GM04504 (cell line): ENCODE measurements around the gene RALGAPA2.

Experiments used
- DNase-seq: peaks from one replicate; pipeline ENCODE4 v3.0.0-alpha.2; 2012; ENCODE audit warnings: low read depth

Gene RALGAPA2

DNA sequence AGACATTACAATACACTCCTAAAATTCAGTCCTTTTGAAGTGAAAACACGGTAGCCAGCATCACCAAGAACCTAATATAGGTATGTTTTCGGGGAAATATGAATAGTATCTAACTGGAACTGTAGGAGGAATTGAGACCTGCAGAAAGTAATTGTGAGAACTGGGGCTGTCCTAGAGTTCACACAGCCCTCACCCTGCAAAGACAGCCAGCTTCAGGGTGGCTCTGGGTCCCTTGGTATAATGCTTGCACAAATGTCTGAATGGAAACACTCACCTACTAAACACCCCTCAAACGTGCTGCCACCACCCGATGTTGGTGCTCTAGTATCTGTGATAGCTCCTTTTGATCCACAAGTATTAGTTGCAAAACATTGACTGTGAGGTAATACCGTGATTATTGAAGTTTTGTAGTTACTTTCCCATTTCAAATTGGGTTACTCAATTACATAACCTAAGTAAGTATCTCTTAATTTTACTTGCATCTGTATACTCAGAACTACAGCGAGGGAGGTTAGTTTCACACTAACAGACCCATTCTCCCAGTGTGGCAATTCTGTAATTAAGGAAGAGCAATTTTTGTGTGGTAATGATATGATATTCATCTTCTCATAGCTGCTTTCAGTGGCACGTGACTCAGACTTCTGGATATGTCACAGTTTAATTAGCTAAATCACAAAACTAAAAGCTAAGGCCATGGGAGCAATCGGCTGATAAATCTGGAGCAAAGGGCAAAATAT, 215.0 kb downstream of the RALGAPA2 start:
- no peak for DNase-seq

DNA sequence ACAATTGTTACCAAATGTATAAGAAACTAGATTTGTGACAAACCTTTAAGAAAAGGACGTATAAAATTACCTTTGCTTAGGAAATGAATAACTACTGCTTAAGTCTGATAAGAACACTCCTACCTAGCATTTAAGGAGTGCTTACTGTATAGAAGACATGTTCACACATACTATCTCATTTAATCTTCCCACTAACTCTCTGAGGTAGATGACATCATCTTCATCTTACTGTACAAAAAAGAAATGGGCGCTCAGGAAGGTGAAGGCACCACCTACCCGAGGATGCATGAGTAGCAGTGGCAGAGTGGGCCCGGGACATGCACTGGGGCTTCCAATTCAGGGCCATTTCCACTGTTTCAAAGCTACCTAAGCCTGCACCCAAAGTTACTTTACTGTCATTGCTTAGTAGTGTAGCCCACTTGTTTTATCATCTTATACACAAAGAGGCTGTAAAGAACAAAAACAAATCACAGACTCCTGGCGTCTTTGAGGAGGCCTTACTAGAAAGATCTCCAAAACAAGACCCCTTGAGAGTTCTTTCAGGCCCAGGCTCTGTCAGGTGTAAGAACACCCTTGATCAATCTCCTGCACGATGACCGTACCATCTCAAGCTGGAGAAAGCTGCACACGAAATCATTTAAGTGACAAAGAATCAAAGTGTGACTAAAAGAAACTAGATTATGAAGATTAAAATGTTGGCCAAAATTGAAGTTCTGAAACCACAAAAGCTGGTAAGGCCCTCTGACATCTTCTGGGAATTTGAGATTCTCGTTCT, 216.5 kb downstream of the RALGAPA2 start:
- DNase-seq = no peak

DNA sequence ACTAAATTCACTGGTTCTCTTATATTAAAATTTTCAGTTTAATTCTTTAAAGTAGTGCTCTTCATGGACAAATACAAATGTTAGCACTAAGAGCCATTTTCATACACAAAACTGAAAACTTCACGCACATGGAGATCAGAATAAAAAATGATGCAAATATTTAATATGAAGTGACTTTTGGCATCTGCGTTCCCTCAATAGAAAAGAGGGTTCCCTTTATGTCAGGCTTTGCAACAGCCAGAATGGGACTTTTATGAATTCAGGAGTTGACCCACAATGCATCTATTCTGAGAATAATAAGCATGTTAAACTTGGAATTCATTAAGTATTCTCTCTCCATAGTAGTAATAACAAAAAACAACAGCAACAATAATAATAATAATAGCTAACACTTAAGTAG, 218.7 kb downstream of the RALGAPA2 start:
- DNase-seq = no peak

DNA sequence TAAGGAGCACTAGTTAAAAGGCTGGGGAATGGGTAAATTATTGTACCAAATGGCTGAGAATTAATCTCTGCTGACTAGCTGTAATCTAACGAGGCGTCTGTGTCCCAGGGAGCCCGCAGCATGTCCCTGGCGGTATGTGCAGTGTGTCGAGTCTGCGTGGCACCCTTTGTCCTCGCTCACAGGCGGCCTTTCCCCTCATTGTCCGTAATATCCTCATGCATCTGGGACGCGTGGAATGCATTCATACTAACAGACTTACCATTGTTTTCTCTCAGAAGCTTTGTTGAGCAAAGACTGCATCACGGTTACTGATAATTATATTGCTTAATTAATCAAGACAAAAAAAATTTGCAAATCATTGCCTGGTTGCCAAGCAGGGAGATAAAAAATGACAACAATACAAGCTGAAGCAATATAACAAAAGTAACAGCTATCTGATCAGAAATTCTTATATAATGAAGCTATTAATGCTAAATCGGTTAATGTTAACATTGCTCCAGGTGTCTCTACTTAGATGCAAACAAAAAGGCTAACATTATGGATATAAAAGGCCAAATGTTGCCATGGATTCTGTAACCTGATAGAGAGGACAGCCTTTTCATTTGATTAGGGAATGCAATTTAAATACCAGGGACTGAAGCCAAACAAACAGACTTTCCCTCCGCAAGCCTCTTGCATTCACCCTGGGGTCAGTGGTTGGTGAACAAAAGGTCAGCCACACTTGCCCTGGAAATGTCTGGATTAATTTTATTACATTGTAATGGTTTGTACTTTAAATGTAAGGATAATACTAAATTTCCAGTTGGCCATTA, 219.7 kb downstream of the RALGAPA2 start:
- DNase-seq = no peak

DNA sequence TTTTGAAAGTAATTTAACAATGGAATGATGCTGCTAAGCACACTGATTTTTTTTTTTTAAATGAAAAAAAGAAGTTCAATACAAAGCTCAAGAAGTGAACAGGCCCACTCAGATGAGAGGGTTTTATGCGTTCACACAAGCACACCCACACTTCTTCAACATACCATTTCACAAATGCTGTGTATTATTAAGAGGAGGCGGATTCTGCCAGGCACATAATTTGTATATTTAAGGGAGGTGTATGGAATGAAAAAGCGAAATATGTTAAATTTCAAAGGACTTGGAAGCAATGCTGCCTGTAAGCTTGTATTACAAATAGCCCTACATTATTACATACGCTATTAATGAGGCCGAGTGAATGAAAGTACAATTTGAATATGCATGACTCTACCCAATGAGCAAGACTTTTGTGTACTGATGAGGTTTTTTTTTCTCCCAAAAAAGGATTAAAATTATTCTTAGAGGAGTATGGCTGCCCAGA, 220.6 kb downstream of the RALGAPA2 start:
- DNase-seq = no peak

DNA sequence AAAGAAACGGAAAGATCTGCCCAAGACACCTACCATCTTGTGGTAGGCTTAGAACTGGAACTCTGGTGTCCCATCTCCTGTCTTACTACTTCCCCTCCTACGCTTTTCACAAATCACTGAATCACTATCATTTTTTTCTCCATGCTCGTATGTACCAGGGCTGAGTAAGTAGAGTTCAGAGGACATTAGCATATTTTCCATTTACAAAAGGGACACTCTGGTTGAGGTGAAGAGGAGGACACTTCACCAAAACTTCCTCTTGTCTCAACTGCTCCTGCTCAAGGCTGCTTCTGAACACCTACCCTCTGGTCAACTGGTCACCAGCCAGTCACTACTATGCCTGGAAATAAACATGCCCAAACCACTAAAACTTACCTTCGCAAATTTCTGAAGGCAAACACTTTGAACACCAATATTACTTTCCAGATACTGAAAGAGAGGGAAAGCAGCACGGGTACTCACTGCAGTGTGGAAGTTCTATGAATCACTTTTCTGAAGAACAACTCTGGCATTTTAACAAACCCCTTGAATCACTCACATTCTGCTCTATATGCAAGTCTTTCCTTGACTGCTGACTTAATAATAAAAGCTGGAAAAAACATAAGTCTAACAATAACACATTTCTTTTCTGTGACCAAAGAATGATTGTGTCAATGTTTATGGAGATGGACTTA, 221.2 kb downstream of the RALGAPA2 start:
- peak; percentile 4 for DNase-seq

DNA sequence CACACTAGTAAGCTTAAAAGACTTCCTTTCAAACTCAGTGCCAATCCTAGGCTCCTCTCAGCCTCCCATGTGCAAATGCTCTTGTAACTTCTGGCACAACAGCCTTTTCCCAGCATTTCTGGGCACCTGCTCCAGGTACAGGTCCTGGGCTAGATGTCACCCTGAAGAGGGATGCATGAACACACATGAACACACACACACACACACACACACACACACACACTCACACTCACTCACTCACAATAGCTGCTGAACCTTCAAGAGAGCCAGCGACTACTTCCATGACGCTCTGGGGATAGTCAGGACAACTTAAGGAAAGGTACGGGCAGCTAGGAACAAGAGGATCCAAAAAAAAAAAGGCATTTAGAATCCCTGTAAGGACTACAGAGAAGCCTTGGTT, 221.8 kb downstream of the RALGAPA2 start:
- no peak for DNase-seq

DNA sequence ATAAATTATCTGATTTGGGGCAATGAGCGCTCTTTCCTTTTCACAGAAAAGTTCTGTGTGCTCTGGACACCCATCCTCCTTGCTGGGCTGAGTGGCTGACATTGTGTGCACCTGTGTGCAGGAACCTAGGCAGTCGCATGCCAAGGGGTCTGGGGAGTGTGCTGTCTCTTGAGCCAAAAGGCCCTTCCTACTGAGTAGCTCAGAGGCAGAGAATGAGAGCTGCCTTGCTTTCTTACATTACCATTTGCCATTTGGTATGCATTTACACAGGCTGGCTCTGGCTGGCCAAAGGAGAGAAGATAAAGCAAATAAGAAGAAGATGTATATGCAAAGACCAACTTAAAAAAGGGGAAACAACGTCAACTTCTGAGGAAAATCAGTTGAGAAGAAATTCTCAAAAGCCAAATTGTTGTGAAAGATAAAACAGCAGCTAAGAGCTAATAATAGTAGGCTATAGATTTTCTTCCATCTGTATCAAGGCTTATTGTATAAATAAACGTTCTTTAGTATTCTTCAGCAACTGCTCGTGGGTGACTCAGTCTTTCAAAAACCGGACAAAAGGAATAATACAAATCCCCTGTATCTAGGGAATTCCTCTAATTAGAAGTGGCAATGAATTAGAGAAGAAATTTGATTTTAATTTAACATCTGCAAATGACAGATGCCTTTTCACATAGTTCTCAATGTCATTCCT, 222.6 kb downstream of the RALGAPA2 start:
- DNase-seq = no peak

DNA sequence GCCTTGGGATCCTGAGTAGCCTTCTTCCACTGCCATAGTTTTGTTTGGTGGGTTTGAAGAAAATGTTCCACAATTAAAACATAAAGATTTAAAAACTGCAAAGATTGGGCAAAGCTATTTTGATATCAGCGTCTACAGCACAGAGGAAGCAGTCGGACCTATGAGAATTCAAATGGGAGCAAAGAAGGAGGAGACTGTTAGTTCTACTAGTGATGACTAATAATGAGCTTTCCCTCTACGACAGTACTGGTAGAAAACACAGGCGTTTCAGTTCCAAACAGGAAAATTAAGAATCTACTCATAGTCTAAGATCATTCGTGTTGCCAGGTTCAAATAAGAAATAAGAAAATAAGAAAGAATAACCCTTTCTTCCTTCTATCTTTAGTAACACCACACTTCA, 223.4 kb downstream of the RALGAPA2 start:
- no peak for DNase-seq

DNA sequence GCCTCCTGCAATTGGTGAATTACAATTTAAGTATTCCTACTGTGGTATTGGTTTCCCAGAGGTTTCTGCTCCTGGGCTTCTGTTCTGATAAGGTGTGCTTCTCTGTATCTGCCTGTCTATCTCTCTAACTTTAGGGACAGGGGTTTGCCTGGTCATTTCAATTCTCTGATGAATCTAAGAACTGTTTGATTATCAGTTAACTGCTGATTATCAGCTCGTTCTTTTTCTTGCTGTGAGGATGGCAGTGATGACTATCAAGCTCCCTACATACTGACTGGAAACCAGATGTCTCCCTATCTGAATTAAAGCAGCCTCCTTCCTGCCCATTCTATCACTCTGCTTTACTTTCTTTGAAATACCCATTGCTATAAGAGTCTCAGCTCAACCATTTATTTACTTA, 224.1 kb downstream of the RALGAPA2 start:
- DNase-seq = no peak

DNA sequence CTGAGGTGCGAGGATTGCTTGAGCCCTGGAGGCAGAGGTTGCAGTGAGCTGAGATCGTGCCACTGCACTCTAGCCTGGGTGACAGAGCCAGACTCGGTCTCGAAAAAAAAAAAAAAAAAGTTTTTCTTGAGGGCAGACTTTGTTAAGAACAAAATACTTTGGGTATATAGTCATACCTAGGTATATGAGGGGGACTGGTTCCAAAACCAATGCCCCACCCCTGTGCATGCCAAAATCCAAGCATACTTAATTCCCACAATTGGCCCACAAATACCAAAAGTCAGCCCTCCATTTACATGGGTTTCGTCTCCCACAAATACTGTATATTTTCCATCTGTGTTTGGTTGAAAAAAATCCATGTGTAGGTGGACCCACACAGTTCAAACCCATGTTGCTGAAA, 224.6 kb downstream of the RALGAPA2 start:
- DNase-seq = no peak

DNA sequence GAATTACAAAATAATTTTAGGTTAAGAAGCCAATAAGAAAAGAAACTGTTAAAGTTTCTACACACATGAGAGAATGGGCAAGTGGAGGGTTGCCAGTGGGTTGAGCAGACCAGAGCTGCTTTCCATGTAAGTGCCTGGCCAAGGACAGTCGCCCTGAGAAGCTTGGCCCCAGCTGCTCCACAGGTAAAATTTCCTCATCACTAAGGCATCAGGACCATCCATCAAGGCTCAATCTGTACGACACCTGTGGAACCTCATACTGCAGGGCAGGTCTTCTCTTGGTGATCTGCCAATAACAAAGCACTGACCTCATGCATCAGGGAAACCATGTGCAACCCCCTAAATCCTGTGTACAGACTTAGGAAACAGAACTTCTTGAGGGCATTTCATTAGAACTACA, 229.1 kb downstream of the RALGAPA2 start:
- no peak for DNase-seq

DNA sequence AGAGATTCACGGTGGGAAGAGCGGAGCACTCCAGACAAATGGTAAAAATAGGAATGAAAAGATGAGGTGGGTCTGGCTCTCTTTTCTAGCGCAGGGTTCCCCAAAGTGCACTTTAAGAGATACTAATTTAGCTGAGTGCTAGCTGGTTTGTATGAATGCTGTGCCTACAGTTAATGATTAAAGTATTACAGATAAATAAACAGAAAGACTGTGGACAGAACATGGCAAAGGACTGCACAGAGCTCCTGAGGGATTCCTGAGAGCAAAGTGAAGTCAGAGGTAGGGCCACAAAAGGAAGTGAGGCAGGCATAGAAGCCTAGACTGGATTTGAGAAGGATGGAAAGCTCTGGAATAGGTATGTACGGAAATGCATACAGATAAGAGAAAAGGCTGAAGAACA, 230.0 kb downstream of the RALGAPA2 start:
- no peak for DNase-seq

DNA sequence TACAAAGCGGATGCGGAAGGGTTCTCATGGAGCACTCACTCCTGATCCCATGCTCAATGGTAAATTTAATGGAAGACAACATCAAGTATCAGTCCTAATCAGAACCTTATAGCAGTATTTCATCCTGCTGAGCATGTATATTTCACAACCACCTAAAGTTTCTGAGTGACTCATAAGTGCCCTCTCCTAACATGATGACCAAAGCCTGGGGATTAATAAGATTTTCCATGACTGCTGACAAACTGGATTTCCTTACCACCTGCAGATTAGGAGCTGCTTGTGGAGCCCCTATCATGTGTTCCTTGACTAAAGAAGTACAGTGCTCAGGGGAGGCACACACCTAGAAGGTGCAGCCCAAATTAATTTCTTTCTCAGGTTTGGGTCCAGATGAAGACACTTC, 231.8 kb downstream of the RALGAPA2 start:
- no peak for DNase-seq

DNA sequence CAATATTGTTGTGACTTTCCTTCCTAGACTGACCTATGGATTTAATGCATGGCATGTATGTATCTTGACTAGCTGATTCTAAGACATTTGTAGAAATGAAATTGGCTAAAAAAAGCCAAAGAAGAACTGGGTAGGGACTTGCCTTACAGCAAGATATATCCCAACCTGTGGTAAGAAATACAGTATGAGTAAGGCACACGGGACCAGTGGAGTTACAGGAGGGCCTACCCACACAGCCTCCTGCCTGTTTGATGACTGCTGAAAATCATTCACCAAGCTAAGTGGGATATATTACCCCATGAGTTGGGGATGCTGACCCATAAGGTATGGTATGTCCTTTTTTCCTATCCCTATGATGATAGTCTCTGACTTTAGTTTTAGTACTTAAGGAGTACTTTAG, 232.3 kb downstream of the RALGAPA2 start:
- DNase-seq = no peak

DNA sequence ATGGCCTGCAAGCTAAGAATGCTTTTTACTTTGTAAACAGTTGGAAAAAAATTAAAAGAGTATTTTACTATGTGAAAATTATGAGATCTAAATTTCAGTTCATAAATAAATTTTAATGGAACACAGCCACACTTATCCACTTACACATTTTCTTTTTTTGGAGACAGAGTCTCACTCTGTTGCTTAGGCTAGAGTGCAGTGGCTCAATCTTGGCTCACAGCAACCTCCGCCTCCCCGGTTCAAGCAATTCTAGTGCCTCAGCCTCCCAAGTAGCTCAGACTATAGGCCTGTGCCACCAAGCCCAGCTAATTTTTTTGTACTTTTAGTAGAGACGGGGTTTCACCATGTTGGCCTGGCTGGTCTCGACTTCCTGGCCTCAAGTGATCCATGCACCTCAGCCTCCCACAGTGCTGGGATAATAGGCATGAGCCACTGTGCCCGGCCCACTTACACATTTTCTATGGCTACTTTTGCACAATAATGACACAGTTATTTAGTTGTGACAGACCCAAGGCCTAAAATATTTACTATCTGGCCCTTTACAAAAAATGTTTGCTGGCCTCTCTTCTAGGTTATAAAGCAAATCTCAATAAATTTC, 234.9 kb downstream of the RALGAPA2 start:
- DNase-seq = no peak

DNA sequence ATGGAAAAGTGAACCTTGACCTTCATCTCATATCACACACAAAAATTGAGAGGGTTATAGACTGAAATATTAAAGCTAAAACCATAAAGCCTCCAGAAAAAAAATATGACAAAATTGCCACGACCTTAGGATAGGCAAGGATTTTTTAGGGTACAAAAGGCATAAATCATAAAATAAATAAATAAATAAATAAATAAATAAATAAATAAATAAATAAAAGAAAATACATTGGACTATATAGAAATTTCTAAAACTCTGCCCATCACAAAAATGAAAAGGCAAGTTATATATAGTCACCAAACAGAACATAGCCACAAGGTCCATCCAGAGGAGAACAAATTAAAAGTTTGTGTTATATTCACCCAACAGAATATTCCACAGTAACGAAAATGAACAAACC, 235.9 kb downstream of the RALGAPA2 start:
- no peak for DNase-seq

DNA sequence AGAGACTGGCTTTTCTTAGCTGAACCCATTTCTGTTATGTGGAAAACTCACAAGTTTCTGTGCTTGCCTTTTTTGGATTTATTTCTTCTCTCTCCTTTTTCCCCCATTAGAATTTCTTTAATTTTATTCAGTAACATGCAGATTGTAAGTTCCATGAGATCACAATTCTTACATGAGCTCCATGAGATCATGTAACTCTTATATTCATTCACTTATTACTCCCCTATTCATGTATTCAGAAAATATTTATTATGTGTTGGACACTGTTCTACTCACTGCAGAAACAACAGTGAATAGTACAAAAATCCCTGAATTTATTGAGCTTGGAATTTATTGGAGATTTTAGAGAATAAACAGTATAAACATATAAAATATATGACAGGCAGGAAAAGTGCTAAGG, 238.8 kb downstream of the RALGAPA2 start:
- DNase-seq = no peak

DNA sequence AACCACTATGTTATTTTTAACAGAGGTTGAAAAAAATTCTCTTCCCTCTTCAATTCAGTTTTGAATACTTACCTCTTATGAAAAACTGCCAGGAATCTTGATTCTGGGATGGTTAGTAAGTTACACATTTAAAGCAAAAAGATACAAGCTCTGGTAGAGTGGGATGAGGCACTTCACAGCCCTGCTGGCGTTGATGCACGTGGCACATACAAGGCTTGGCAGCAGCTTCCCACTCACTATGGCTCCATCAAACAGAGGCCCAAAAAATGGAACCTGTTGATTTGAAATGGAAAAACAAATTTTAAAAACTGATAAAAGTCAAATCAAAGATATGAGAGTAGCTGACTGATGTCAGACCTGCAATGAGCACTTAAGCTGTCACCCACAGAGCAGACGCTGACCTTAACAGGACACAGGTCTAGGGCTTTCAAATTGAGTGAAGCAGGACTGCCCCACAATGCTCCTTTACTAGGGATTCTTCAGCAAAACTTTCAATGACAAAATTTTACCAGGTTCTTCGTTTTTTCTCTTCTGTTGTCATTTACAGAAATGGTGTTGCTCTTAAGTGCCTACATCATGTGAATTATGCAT, 239.7 kb downstream of the RALGAPA2 start:
- DNase-seq = no peak

DNA sequence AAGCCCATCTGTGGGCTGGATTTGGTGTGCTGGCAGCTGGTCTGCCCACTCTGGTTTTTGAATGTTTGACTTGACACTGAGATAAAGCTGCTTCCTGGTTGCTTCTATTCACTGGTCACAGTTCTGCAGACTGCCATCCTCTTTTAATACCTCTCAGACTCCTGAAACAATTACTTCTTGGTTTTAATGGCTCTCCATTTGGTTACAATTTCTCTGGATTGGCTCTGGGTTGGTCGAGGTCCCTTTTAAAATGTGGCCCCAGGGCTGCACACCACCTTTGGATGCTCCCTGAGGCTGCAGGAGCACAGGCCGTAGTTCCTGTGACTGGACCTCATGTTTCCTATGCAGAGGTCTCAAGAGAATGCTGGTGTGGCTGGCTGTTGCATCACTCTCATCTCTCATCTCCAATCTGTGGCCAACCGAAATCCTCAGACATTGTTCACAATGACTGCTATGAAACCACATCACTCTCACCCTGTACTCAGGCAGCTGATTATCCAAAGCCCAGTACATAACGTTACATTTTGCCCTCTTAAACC, 246.0 kb downstream of the RALGAPA2 start:
- DNase-seq = peak; percentile 52
